PC-9 (cell line): ENCODE measurements around the gene PPP1R9A.

Experiments
- EZH2 ChIP-seq: fragments of 200-600 bp; sonication (generic); IDR thresholded peaks from 2 replicates; pipeline ENCODE4 v1.8.0; 2017; ENCODE audit warnings: antibody characterized with exemption, low read depth
- TF ChIP-seq, protein P1 (sequence below): fragments of 200-600 bp; sonication (generic); conservative IDR thresholded peaks from 2 replicates; pipeline ENCODE4 v1.6.1; 2017; ENCODE audit warnings: mixed run types, antibody characterized with exemption, mild to moderate bottlenecking, moderate library complexity

DNA sequence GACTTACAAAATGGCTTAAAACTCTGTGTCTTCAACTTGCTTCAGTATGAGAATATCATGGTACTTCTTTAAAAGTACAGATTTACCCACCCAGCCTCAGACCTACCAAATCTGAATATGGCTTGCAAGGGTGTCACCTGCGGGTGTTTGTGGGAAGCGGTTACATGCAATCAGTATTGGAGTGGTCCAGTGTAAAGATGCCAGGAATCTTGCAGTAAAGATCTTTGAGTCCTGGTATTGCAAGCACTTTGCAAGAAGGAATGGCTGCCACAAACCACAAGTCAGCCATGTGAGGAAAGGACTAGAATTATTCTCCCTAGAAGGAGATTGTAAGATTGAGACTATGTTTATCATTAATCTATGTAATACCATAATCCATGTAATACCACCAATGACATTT lies 301.9 kb downstream of the PPP1R9A start:
- TF ChIP-seq, protein P1, sequence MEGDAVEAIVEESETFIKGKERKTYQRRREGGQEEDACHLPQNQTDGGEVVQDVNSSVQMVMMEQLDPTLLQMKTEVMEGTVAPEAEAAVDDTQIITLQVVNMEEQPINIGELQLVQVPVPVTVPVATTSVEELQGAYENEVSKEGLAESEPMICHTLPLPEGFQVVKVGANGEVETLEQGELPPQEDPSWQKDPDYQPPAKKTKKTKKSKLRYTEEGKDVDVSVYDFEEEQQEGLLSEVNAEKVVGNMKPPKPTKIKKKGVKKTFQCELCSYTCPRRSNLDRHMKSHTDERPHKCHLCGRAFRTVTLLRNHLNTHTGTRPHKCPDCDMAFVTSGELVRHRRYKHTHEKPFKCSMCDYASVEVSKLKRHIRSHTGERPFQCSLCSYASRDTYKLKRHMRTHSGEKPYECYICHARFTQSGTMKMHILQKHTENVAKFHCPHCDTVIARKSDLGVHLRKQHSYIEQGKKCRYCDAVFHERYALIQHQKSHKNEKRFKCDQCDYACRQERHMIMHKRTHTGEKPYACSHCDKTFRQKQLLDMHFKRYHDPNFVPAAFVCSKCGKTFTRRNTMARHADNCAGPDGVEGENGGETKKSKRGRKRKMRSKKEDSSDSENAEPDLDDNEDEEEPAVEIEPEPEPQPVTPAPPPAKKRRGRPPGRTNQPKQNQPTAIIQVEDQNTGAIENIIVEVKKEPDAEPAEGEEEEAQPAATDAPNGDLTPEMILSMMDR = no peak
- no peak for TF ChIP-seq EZH2
